ENCODE data around the gene SAP30. TPM values are rescaled to one million over a fixed set of nuclear protein-coding genes. Genes with fewer than 3 reads are reported as not detected.

SAP30 gene, protein sequence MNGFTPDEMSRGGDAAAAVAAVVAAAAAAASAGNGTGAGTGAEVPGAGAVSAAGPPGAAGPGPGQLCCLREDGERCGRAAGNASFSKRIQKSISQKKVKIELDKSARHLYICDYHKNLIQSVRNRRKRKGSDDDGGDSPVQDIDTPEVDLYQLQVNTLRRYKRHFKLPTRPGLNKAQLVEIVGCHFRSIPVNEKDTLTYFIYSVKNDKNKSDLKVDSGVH
- 38.7 and 43.1 TPM in 2 replicates for total RNA-seq

DNA sequence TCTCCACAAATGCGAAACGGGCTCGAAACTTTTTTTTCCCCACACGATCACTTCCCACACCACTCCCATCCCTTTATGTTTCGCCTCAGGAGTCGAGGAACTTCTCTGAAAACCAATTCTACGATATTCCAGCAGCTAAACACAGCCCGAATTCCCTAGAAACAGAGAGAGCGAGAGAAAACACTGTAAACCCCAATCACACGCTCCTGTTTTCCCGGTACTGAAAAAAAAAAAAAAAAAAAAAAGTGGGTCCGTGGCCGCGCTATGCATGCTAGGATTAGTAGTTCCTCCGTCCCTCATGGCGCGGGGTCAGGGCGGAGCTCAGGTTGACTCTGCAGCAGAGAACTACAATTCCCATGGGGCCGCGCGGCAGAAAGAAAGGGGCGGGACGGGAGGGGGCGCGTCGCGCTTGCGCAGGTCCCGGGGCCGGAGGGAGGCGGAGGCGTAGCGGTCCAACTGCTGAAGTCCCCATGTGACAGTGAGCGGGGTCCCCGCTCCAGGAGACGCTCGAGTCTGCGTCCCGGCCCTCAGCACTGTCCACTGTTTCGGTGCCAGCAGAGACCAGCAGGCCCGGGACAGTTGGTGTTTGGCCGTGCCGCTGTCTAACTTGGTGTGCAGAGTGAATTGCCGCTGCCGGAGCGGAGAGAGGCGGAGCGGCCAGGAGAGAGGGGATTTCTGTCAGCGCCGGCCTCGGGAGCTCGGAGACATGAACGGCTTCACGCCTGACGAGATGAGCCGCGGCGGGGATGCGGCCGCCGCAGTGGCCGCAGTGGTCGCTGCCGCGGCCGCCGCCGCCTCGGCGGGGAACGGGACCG lies at the start of gene SAP30:
Gene SAP30 (plus strand): TSS at position 478 of the 815 bp plus-strand sequence. CDS start 229 bp downstream, at position 707.

DNA sequence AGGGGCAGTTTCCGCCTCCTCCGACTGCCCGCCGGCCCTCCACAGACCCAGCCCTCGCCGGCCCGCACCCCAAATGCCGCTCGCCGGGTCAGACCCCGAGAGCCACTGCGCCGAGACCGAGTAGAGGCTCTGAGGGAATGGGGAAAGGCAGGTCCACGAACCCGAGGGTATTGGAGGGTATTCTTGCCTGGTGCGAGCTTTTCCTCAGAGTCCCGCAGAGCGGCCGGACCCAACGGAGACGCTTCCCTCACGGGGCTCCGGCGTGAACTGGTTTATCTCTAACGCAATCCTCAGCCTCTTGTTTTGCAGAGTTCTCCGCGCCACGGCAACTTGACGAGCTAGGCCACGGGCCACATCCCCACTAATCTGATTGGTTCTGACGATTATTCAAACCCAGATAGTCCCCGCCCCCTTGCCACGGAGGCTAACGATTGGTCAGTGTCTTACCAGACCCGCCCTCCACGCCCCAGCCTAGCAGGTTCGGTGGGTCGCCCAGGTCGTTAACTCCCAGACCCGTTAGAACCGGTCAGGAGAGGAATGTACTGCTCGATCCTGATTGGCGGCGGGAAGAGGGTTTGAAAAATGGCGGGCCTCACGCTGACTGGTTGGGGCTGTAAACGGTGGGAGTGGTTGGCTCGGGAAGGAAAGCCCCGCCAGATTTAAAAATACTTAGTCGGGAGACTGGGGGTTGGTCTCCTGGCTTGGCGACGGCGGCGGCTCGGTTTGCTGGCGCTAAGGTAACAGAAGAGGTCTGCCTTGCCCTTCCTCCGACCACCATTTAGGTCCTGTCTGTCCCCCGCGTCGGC lies 36.5 kb upstream of the SAP30 start, which contains the start of gene HMGB2:
Gene HMGB2 (minus strand): TSS at position 274 of the 806 bp plus-strand sequence. CDS start 709 bp downstream, outside the sequence.

DNA sequence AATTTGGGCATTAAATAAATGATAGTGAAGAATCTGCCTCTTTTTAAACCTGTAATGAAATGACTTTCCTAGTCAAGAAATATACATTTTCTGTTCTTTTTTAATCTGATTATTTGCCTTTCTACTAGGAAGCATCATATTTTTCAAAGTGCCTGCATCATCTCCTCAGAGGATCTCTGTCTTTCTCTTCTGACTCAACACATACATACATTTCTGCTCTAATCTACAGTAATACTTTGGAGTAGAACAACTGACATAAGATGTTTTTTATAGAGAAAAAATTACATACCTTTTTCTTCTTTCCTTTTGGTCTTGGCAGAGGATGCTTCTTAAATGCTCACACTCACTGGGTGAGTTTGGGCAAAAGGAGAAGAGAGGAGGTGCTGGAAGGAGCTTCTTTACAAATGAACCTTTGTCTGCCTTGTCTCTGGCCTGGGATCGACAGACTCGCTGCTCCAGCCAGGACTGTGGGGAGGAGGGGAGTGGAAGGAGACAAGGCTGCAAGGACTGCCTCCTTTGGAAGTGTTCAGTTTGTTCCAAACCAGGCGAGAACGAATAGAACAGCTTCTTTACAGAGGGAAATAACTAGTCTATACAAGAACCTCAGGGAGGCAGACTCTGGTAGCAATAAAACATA lies 28.1 kb downstream of the SAP30 start, which contains the start of gene SCRG1:
Gene SCRG1 (minus strand): TSS at position 338 of the 637 bp plus-strand sequence. CDS start 7,702 bp downstream, outside the sequence.

Other genes starting within 250 kb of the SAP30 start
- 18.0 and 34.8 TPM in 2 replicates for gene GALNT7, start 202.1 kb upstream of the SAP30 start, total RNA-seq
- gene HMGB2, start 36.6 kb upstream of the SAP30 start, total RNA-seq: 24.8 and 207 TPM in 2 replicates
- gene SCRG1, start 28.2 kb downstream of the SAP30 start, total RNA-seq: under 0.01 and 0.29 TPM in 2 replicates
- 0.58 and 0.66 TPM in 2 replicates for gene HAND2, start 159.3 kb downstream of the SAP30 start, total RNA-seq

All from smooth muscle cell of trachea (primary cell).